B cell (primary cell): ENCODE data around the gene TIA1. TPM values are rescaled to one million over a fixed set of nuclear protein-coding genes. Genes with fewer than 3 reads are reported as not detected.

Experiments used
- ATAC-seq: fragments of 200-7000 bp; cut with Tn5 transposase; one replicate; pipeline ENCODE4 v1.10.0; 2021; ENCODE audit warnings: low read depth, mild to moderate bottlenecking, moderate number of reproducible peaks, moderate library complexity
- CTCF ChIA-PET: fragments of 350-600 bp; sonication (Branson Sonifier 250); formaldehyde crosslinking; loops from one replicate; lab custom pipeline; 2021; ENCODE audit warnings: antibody characterized with exemption, inconsistent platforms; lab: Charles Lee
- POLR2A ChIA-PET: fragments of 350-600 bp; sonication (Branson Sonifier 250); formaldehyde crosslinking; loops from one replicate; lab custom pipeline; 2021; ENCODE audit warnings: antibody characterized with exemption; lab: Charles Lee
- DNase-seq: peaks from one replicate; pipeline ENCODE4 v3.0.0; 2013
- H2AFZ ChIP-seq: 2 replicates; pipeline ENCODE4 v1.6.1; 2012; ENCODE audit warnings: mild to moderate bottlenecking, low read depth, low read length; ENCODE audit not compliant: insufficient read depth, poor library complexity, severe bottlenecking
- H3K27ac ChIP-seq, 2 donors: 1 replicate in 1 of 2; 2 replicates in 1 of 2; pipeline ENCODE4 v1.5.1; 2012 to 2013; ENCODE audit warnings: low read length in 2 of 2, mild to moderate bottlenecking in 2 of 2, moderate library complexity in 1 of 2
- H3K27me3 ChIP-seq, 4 experiments: fragments of 200-600 bp in 1 of 4; sonication (generic) in 1 of 4; replicated peaks in 1 of 4; 1 replicate in 2 of 4; 2 replicates in 2 of 4; pipeline versions ENCODE4 v1.6.1 to v1.7.0; 2013 to 2016; ENCODE audit warnings: low read length in 3 of 4, mild to moderate bottlenecking in 2 of 4, mixed read lengths in 1 of 4, moderate library complexity in 1 of 4; ENCODE audit not compliant: insufficient read depth in 4 of 4, control insufficient read depth in 3 of 4; ENCODE audit errors: control extremely low read depth in 1 of 4
- H3K36me3 ChIP-seq, 2 experiments: replicated peaks in 1 of 2; 1 replicate in 1 of 2; 2 replicates in 1 of 2; pipeline versions ENCODE4 v1.6.1 to v1.7.1; 2013; ENCODE audit warnings: low read length in 1 of 2; ENCODE audit not compliant: insufficient read depth in 2 of 2, control insufficient read depth in 1 of 2; ENCODE audit errors: control extremely low read depth in 1 of 2, extremely low read depth in 1 of 2
- H3K4me1 ChIP-seq, 2 donors: fragments of 200-600 bp in 1 of 2; sonication (generic) in 1 of 2; 1 replicate in 1 of 2; 2 replicates in 1 of 2; pipeline versions ENCODE4 v1.5.1 to v1.6.1; 2013 to 2017; ENCODE audit warnings: low read length in 2 of 2; ENCODE audit not compliant: control insufficient read depth in 2 of 2, insufficient read depth in 2 of 2
- H3K4me2 ChIP-seq: replicated peaks from 2 replicates; pipeline ENCODE3; 2012; ENCODE audit warnings: mild to moderate bottlenecking, low read depth, low read length; ENCODE audit not compliant: poor library complexity, severe bottlenecking
- H3K4me3 ChIP-seq, 5 experiments: fragments of 200-600 bp in 1 of 5; sonication (generic) in 1 of 5; 1 replicate in 3 of 5; 2 replicates in 2 of 5; pipeline versions ENCODE4 v1.5.1 to v1.7.0; 2011 to 2016; ENCODE audit warnings: low read length in 4 of 5, mild to moderate bottlenecking in 4 of 5, low read depth in 2 of 5, control low read depth in 1 of 5, moderate library complexity in 1 of 5; ENCODE audit not compliant: insufficient read depth in 1 of 5; ENCODE audit errors: control extremely low read depth in 1 of 5, extremely low read depth in 1 of 5
- H3K79me2 ChIP-seq: fragments of 200-600 bp; sonication (generic); one replicate; pipeline ENCODE4 v1.6.0; 2016; ENCODE audit warnings: low read length; ENCODE audit not compliant: control insufficient read depth, insufficient read depth
- H3K9ac ChIP-seq: fragments of 200-600 bp; sonication (generic); 2 replicates; pipeline ENCODE4 v1.6.1; 2017; ENCODE audit warnings: mild to moderate bottlenecking, low read length, moderate library complexity
- H3K9me3 ChIP-seq, 3 donors: one replicate each; pipeline versions ENCODE4 v1.6.1 to v1.7.1; 2013; ENCODE audit warnings: low read length in 2 of 3; ENCODE audit not compliant: control insufficient read depth in 2 of 3, insufficient read depth in 1 of 3; ENCODE audit errors: control extremely low read depth in 1 of 3
- H4K20me1 ChIP-seq: 2 replicates; pipeline ENCODE4 v1.6.0; 2012; ENCODE audit warnings: mild to moderate bottlenecking, low read length; ENCODE audit not compliant: insufficient read depth, control insufficient read depth, poor library complexity, severe bottlenecking
- H3K27ac Mint-ChIP-seq: one replicate; pipeline ENCODE4 v1.8.0; 2021; ENCODE audit warnings: mixed read lengths
- H3K27me3 Mint-ChIP-seq: one replicate; pipeline ENCODE4 v1.8.0; 2021; ENCODE audit warnings: mixed read lengths
- H3K4me1 Mint-ChIP-seq: one replicate; pipeline ENCODE4 v1.8.0; 2021; ENCODE audit warnings: mixed read lengths
- H3K4me3 Mint-ChIP-seq: one replicate; pipeline ENCODE4 v1.8.0; 2021; ENCODE audit warnings: mixed read lengths
- H3K9me3 Mint-ChIP-seq: one replicate; pipeline ENCODE4 v1.8.0; 2022; ENCODE audit warnings: mixed read lengths; ENCODE audit not compliant: insufficient read depth
- CTCF ChIP-seq: fragments of 200-600 bp; IDR thresholded peaks from one replicate; pipeline ENCODE4 v1.8.0; 2022; ENCODE audit warnings: antibody characterized with exemption, mild to moderate bottlenecking
- EZH2 ChIP-seq: IDR thresholded peaks from 2 replicates; pipeline ENCODE4 v1.6.1; 2012; ENCODE audit warnings: borderline replicate concordance, low read depth, mild to moderate bottlenecking, moderate library complexity, low read length; ENCODE audit not compliant: insufficient read depth, poor library complexity, severe bottlenecking
- WGBS: methylation state at CpG from one replicate; pipeline ENCODE4 v1.1.5; 2013; ENCODE audit warnings: missing lambda C conversion rate; ENCODE audit not compliant: insufficient coverage; 5-methylcytosine and 5-hydroxymethylcytosine counted together
- intact Hi-C: fragments of 100-400 bp; cut with micrococcal nuclease; formaldehyde crosslinking; loops from one replicate; pipeline ENCODE4 v1.10.0; 2022
- polyA plus RNA-seq: library from polyadenylated mRNA; depleted of rRNA; stranded (reverse); fragments of >200 nt; gene quantifications from 2 replicates; pipeline ENCODE4 v1.2.3, GENCODE V29; 2012
- total RNA-seq, 2 donors: library from RNA; stranded (reverse); fragments of 120-200 nt in 1 of 2; gene quantifications; 1 replicate in 1 of 2; 2 replicates in 1 of 2; pipeline versions ENCODE4 v1.2.3 to v1.2.4, GENCODE V29; 2013 to 2022

The TIA1 gene
- total and polyA plus RNA-seq, 2 donors (not counting 1 experiment from before 2014, with no cell fraction given), result 113 to 214 TPM

GRCh38 chr2:70211595-70211994 lies 36.8 kb downstream of the TIA1 start:
- no peak overlapping the region for H2AFZ ChIP-seq
- H3K27me3 ChIP-seq, result no peaks in the 10 kb centered on the region
- no peak overlapping the region for H3K4me3 ChIP-seq
- no peak for TF ChIP-seq CTCF
- no peak for TF ChIP-seq EZH2
- no peak overlapping the region for H3K4me2 ChIP-seq
- POLR2A ChIA-PET, result no interaction called here
- ATAC-seq (no peak), DNase-seq (no peak)
- Mint-ChIP-seq H3K9me3 (no peaks in the 10 kb centered on the region), H3K27ac (no peak overlapping the region), H3K4me3 (no peak overlapping the region), H3K27me3 (no peaks in the 10 kb centered on the region), H3K4me1 (no peaks in the 10 kb centered on the region)
- intact Hi-C loops, result no loop called here
- peak overlapping the region in 1 of 2 donors; percentile 37 for H3K27ac ChIP-seq
- 80% methylated on average over 1 of the region's 2 CpGs for WGBS
- no peaks in the 10 kb centered on the region for H3K4me1 ChIP-seq
- no peaks in the 10 kb centered on the region for H4K20me1 ChIP-seq
- no peaks in the 10 kb centered on the region for H3K79me2 ChIP-seq
- H3K9ac ChIP-seq, result no peak overlapping the region
- peaks cover 8 to 34% of the 10 kb centered on the region in 2 experiments for H3K36me3 ChIP-seq
- H3K9me3 ChIP-seq, result no peaks in the 10 kb centered on the region
- CTCF ChIA-PET, result interaction anchor here (1.2 kb wide), 1 partner anchor 299 kb away, joined by 3 read pairs; no protein-coding TSS in a partner anchor

GRCh38 chr2:70204452-70204851 lies 44.0 kb downstream of the TIA1 start:
- WGBS, result 97% methylated on average over 6 of the region's 8 CpGs
- Histone ChIP-seq H4K20me1 (no peaks in the 10 kb centered on the region), H3K36me3 (peaks cover 0 to 2% of the 10 kb centered on the region in 2 experiments), H3K9me3 (no peaks in the 10 kb centered on the region), H3K27ac (no peak overlapping the region), H3K9ac (no peak overlapping the region), H3K4me3 (no peak overlapping the region), H3K4me1 (no peaks in the 10 kb centered on the region), H3K79me2 (no peaks in the 10 kb centered on the region), H3K27me3 (no peaks in the 10 kb centered on the region), H2AFZ (no peak overlapping the region), H3K4me2 (no peak overlapping the region)
- Mint-ChIP-seq H3K27ac (no peak overlapping the region), H3K4me1 (no peaks in the 10 kb centered on the region), H3K27me3 (no peaks in the 10 kb centered on the region), H3K4me3 (no peak overlapping the region), H3K9me3 (no peaks in the 10 kb centered on the region)
- POLR2A ChIA-PET, result no interaction called here
- DNase-seq (no peak), ATAC-seq (no peak)
- no peak for TF ChIP-seq CTCF
- intact Hi-C loops, result no loop called here
- CTCF ChIA-PET, result no interaction called here
